ENCODE measurements around the gene POU2AF1.

DNA sequence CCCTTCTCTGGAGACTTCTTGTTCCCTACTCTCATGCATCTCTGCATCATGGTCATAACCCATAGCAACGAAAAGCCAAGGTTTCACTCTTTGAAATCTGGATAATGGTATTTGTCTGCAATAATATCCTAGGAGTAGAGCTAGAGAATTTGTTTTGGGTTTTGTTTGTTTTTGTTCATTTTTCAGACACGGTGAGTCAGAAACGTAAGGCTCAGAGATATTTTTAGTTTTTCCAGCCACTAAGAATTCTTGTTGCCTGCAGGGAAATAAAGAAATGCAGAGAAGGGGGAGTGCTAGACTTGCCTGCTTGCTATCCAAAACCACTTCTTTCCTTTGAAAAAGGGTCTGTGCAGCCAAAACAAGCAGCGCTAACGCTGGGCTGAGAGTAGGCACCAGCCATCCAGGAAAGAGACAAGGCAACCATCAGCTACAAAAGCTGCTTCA, 54.8 kb downstream of the POU2AF1 start:
- TF ChIP-seq, protein P1, sequence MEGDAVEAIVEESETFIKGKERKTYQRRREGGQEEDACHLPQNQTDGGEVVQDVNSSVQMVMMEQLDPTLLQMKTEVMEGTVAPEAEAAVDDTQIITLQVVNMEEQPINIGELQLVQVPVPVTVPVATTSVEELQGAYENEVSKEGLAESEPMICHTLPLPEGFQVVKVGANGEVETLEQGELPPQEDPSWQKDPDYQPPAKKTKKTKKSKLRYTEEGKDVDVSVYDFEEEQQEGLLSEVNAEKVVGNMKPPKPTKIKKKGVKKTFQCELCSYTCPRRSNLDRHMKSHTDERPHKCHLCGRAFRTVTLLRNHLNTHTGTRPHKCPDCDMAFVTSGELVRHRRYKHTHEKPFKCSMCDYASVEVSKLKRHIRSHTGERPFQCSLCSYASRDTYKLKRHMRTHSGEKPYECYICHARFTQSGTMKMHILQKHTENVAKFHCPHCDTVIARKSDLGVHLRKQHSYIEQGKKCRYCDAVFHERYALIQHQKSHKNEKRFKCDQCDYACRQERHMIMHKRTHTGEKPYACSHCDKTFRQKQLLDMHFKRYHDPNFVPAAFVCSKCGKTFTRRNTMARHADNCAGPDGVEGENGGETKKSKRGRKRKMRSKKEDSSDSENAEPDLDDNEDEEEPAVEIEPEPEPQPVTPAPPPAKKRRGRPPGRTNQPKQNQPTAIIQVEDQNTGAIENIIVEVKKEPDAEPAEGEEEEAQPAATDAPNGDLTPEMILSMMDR (optimal IDR thresholded peaks at IDR 0.05 in 1 of 3, IDR thresholded peaks at IDR 0.05 in 1 of 3, conservative IDR thresholded peaks at IDR 0.05 in 1 of 3; ENCODE audit: extremely low read depth in 1 of 3, insufficient read depth in 2 of 3, low read length in 3 of 3), result no peak
- TF ChIP-seq EZH2 (IDR thresholded peaks at IDR 0.05; ENCODE audit: low read length), result no peak

Measured in keratinocyte (primary cell).